Measurements from ENCODE around the gene C5.

DNA sequence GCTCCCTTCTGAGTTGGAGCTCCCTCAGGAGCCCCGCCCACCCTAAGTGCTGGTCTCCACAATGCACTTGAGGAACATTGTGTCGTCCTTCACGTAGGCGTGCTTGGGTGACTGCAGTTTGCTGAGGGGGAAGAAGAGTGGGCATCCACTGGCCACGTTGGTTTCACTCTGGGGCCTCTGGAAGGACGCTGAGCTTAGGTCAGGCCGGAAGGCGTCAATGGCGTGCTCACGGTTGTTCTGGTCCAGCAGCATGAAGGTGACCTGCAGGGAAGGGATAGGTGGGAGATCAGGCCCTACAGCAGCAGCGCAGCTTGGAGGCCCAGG, 145.1 kb downstream of the C5 start:
- TF ChIP-seq, protein P1, sequence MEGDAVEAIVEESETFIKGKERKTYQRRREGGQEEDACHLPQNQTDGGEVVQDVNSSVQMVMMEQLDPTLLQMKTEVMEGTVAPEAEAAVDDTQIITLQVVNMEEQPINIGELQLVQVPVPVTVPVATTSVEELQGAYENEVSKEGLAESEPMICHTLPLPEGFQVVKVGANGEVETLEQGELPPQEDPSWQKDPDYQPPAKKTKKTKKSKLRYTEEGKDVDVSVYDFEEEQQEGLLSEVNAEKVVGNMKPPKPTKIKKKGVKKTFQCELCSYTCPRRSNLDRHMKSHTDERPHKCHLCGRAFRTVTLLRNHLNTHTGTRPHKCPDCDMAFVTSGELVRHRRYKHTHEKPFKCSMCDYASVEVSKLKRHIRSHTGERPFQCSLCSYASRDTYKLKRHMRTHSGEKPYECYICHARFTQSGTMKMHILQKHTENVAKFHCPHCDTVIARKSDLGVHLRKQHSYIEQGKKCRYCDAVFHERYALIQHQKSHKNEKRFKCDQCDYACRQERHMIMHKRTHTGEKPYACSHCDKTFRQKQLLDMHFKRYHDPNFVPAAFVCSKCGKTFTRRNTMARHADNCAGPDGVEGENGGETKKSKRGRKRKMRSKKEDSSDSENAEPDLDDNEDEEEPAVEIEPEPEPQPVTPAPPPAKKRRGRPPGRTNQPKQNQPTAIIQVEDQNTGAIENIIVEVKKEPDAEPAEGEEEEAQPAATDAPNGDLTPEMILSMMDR (conservative IDR thresholded peaks at IDR 0.05): no peak
- TF ChIP-seq ZFX (IDR thresholded peaks at IDR 0.05): no peak
